ENCODE results near the gene PLEKHA4.

- no peak for TF ChIP-seq GATA3 (IDR thresholded peaks at IDR 0.05; ENCODE audit: low read depth, low read length)
- TF ChIP-seq GATA2 (IDR thresholded peaks at IDR 0.05; ENCODE audit: low read depth, low read length) = no peak
Observed at GRCh38 chr19:48874303-48875135, 6.1 kb upstream of the PLEKHA4 start.
